Neural crest cell (in vitro differentiated cells): ENCODE measurements around the gene ZMAT5. TPM values are rescaled to one million over a fixed set of nuclear protein-coding genes. Genes with fewer than 3 reads are reported as not detected.
A peak's percentile ranks its signal among the peaks of the same experiment; 100 is the strongest.

Experiments used
- DNase-seq: peaks from one replicate; pipeline ENCODE4 v3.0.0; 2021; ENCODE audit warnings: low read depth, mixed read lengths, low spot score
- H3K27ac Mint-ChIP-seq: one replicate; pipeline ENCODE4 v1.8.0; 2021; ENCODE audit warnings: mild to moderate bottlenecking, mixed read lengths; ENCODE audit not compliant: unreplicated experiment
- H3K27me3 Mint-ChIP-seq: 2 replicates; pipeline ENCODE4 v1.8.0; 2021; ENCODE audit warnings: low read depth, mild to moderate bottlenecking, mixed read lengths
- H3K36me3 Mint-ChIP-seq: 2 replicates; pipeline ENCODE4 v1.8.0; 2021; ENCODE audit warnings: low read depth, mild to moderate bottlenecking, mixed read lengths
- H3K4me1 Mint-ChIP-seq: 2 replicates; pipeline ENCODE4 v1.8.0; 2021; ENCODE audit warnings: mixed read lengths
- H3K4me3 Mint-ChIP-seq: one replicate; pipeline ENCODE4 v1.8.0; 2021; ENCODE audit warnings: mild to moderate bottlenecking, mixed read lengths
- H3K9me3 Mint-ChIP-seq: 2 replicates; pipeline ENCODE4 v1.8.0; 2021; ENCODE audit warnings: mixed read lengths
- CTCF ChIP-seq: fragments of 200-600 bp; sonication (generic); conservative IDR thresholded peaks from 2 replicates; pipeline ENCODE4 v1.5.0; 2021; ENCODE audit warnings: antibody characterized with exemption, mild to moderate bottlenecking
- total RNA-seq: library from RNA; stranded (reverse); gene quantifications from 2 replicates; pipeline ENCODE4 v1.2.1, GENCODE V29; 2021

The ZMAT5 gene
- total RNA-seq, 1 donor from 2014 or later = 25.3 TPM

GRCh38 chr22:29753808-29754657 is 12.8 kb downstream of the ZMAT5 start:
- no peaks in the 10 kb centered on the region for H3K9me3 Mint-ChIP-seq
- no peak for TF ChIP-seq CTCF
- H3K4me3 Mint-ChIP-seq = no peak overlapping the region
- H3K27ac Mint-ChIP-seq = no peak overlapping the region
- no peak for DNase-seq
- H3K4me1 Mint-ChIP-seq = peaks cover 5% of the 10 kb centered on the region
- no peaks in the 10 kb centered on the region for H3K27me3 Mint-ChIP-seq
- no peaks in the 10 kb centered on the region for H3K36me3 Mint-ChIP-seq

GRCh38 chr22:29751669-29752068 is 15.1 kb downstream of the ZMAT5 start:
- Mint-ChIP-seq H3K27me3 (no peaks in the 10 kb centered on the region), H3K4me1 (no peaks in the 10 kb centered on the region), H3K4me3 (no peak overlapping the region), H3K27ac (peak overlapping the region; percentile 19), H3K9me3 (no peaks in the 10 kb centered on the region), H3K36me3 (no peaks in the 10 kb centered on the region)
- TF ChIP-seq CTCF = no peak
- DNase-seq = no peak

GRCh38 chr22:29750559-29751538 is 16.0 kb downstream of the ZMAT5 start:
- no peaks in the 10 kb centered on the region for H3K36me3 Mint-ChIP-seq
- no peak overlapping the region for H3K4me3 Mint-ChIP-seq
- no peaks in the 10 kb centered on the region for H3K4me1 Mint-ChIP-seq
- DNase-seq = no peak
- no peak overlapping the region for H3K27ac Mint-ChIP-seq
- no peaks in the 10 kb centered on the region for H3K9me3 Mint-ChIP-seq
- TF ChIP-seq CTCF = no peak
- no peaks in the 10 kb centered on the region for H3K27me3 Mint-ChIP-seq

GRCh38 chr22:29750029-29750428 is 16.8 kb downstream of the ZMAT5 start:
- TF ChIP-seq CTCF = no peak
- Mint-ChIP-seq H3K4me3 (no peak overlapping the region), H3K36me3 (peaks cover 2% of the 10 kb centered on the region), H3K27me3 (no peaks in the 10 kb centered on the region), H3K27ac (no peak overlapping the region), H3K9me3 (no peaks in the 10 kb centered on the region), H3K4me1 (no peaks in the 10 kb centered on the region)
- no peak for DNase-seq

- Mint-ChIP-seq H3K27me3 (no peaks in the 10 kb centered on the region), H3K27ac (no peak overlapping the region), H3K4me3 (no peak overlapping the region), H3K4me1 (no peaks in the 10 kb centered on the region), H3K36me3 (peaks cover 2% of the 10 kb centered on the region), H3K9me3 (no peaks in the 10 kb centered on the region)
- DNase-seq = no peak
- TF ChIP-seq CTCF = no peak
Measured at GRCh38 chr22:29748248-29748893, 18.4 kb downstream of the ZMAT5 start.
